Measurements from ENCODE around the gene MLXIP. TPM values are rescaled to one million over a fixed set of nuclear protein-coding genes. Genes with fewer than 3 reads are reported as not detected.
A peak's percentile ranks its signal among the peaks of the same experiment; 100 is the strongest.

MLXIP gene
- total and polyA plus RNA-seq, 12 donors, result 13.7 to 98.1 (median 40.1) TPM

DNA sequence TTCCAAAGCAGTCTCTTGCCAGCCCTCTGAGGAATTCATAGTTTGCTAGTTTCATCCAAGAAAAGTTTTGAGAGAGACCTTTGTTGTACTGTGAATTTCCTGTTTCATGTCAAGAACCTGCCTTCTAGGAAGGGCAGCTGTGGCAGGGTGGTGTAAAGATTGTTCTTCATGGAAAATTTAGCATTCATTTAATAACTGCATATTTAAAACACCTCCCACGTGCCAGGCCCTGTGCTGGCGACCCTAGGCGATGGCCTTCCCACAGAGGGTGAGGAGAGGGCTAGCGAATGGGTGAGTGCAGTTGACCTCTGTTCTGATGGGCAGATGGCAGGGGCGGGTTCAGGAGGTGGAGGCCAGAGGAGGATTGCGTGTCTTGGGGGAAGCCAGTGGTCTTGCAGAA, 43.2 kb downstream of the MLXIP start:
- Histone ChIP-seq H3K9me3 (replicated peaks in 1 of 3) (no peaks in the 10 kb centered on the region), H3K36me3 (replicated peaks in 1 of 2) (no peaks in the 10 kb centered on the region), H3K27ac (peak overlapping the region in 1 of 5 donors; percentile 21), H3K4me1 (replicated peaks in 1 of 2) (peaks cover 0 to 43% of the 10 kb centered on the region in 2 donors), H3K27me3 (no peaks in the 10 kb centered on the region), H3K4me3 (no peak overlapping the region)
- 81 to 88% (median 81%) methylated on average over 6 of the region's 6 CpGs for WGBS, 4 donors
- no peak for DNase-seq
- intact Hi-C loops (cut with DNase I), result loop anchor here (2.0 to 10.0 kb wide), 3 partner anchors 64 to 197 kb away; no protein-coding TSS in a partner anchor
- TF ChIP-seq POLR2A (IDR thresholded peaks at IDR 0.05), result no peak
- TF ChIP-seq, protein P1, sequence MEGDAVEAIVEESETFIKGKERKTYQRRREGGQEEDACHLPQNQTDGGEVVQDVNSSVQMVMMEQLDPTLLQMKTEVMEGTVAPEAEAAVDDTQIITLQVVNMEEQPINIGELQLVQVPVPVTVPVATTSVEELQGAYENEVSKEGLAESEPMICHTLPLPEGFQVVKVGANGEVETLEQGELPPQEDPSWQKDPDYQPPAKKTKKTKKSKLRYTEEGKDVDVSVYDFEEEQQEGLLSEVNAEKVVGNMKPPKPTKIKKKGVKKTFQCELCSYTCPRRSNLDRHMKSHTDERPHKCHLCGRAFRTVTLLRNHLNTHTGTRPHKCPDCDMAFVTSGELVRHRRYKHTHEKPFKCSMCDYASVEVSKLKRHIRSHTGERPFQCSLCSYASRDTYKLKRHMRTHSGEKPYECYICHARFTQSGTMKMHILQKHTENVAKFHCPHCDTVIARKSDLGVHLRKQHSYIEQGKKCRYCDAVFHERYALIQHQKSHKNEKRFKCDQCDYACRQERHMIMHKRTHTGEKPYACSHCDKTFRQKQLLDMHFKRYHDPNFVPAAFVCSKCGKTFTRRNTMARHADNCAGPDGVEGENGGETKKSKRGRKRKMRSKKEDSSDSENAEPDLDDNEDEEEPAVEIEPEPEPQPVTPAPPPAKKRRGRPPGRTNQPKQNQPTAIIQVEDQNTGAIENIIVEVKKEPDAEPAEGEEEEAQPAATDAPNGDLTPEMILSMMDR (IDR thresholded peaks at IDR 0.05), result no peak

DNA sequence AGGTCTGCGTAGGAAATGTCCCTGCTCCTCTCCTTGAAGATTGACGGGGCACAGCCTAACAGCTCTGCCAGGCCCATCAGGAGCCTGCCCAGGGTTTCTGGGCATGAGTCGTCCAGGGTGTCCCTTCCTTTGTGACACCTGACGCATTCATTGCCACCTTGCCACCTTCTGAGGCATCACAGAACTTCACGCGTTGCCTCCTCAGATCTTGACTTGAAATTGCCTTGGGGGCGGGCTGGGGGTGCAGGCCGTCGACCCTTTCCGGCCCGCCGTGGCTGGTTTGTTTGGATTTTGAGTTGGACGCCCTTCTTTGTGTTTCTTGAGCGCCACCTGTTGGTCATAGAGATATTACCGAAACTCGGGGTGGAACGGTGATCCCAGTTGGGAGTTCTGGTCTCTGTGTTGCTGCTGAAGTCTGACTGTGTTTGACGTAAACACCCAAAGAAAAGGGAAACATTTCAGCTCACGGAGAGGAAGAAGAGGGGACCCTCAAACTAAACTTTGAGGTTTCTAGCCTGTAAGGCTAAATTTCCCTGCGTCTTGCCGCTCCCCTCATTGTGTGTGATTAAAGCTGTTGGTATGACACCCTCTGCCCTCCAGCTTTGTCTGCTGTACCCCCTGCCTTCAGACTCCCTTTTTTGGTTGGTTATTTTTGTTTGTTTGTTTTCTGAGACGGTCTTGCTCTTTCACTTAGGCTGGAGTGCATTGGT, 44.6 kb downstream of the MLXIP start:
- DNase-seq, result peak; percentile 62 to 88 (median 74)
- H3K36me3 ChIP-seq (replicated peaks in 1 of 2), result peaks cover 0 to 12% of the 10 kb centered on the region in 2 donors
- H3K27me3 ChIP-seq, result no peaks in the 10 kb centered on the region
- no peak overlapping the region for H3K4me3 ChIP-seq
- peaks cover 0 to 45% of the 10 kb centered on the region in 2 donors for H3K4me1 ChIP-seq (replicated peaks in 1 of 2)
- no peaks in the 10 kb centered on the region for H3K9me3 ChIP-seq (replicated peaks in 1 of 3)
- TF ChIP-seq POLR2A (IDR thresholded peaks at IDR 0.05), result no peak
- TF ChIP-seq, protein P1 (IDR thresholded peaks at IDR 0.05), result peak; percentile 76 to 91 (median 81)
- peak overlapping the region in 3 of 5 donors; percentile 33 to 52 (median 36) for H3K27ac ChIP-seq
- 15 to 19% (median 18%) methylated on average over 16 to 22 of the region's 22 CpGs for WGBS, 4 donors
- intact Hi-C loops (cut with DNase I), result loop anchor here (2.0 to 10.0 kb wide), 3 partner anchors 66 to 198 kb away; no protein-coding TSS in a partner anchor

DNA sequence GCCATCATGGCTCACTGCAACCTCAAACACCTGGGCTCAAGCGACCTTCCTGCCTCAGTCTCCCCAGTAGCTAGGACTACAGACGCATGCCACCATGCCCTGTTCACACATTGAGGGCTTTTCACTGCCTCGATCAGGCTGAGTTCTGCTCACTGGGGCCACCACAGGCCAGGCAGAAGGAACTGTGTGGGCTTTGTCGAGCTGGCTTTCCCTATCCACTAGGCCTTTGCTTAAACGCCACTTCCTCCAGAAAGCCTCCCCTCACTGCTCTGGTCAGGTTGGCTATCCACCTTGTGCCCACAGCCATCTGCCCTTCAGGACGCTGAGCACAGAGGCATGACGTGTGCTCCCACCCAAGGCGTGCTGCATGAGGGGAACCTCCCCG, 45.2 kb downstream of the MLXIP start:
- H3K27ac ChIP-seq, result no peak overlapping the region

DNA sequence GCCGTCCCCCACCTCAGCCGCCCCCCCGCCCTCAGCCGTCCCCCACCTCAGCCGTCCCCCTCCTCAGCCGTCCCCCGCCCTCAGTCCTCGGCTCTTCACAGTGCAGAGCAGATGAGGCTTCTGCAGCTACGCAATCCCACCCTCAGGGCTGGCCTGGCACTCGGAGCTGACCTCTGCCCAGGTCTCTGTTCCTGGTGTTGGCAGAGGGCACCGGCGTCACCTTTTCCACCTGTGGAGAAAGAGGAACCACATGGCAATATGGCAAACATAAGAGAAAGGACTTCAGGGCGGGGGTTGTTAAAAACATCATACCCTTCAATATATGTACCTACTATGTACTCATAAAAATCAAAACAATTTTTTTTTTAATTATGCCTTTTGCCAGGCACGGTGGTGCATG, 45.8 kb downstream of the MLXIP start:
- H3K27me3 ChIP-seq, result no peaks in the 10 kb centered on the region
- H3K27ac ChIP-seq, result no peak overlapping the region
- intact Hi-C loops (cut with DNase I), result loop anchor here in 1 of 2 donors (5.0 to 10.0 kb wide), 2 partner anchors 67 to 200 kb away; no protein-coding TSS in a partner anchor
- 78 to 85% (median 82%) methylated on average over 4 to 14 of the region's 14 CpGs for WGBS, 4 donors
- peaks cover 0 to 45% of the 10 kb centered on the region in 2 donors for H3K4me1 ChIP-seq (replicated peaks in 1 of 2)
- H3K4me3 ChIP-seq, result no peak overlapping the region
- DNase-seq, result no peak
- peaks cover 0 to 23% of the 10 kb centered on the region in 2 donors for H3K36me3 ChIP-seq (replicated peaks in 1 of 2)
- TF ChIP-seq POLR2A (IDR thresholded peaks at IDR 0.05), result no peak
- TF ChIP-seq, protein P1 (IDR thresholded peaks at IDR 0.05), result no peak
- H3K9me3 ChIP-seq (replicated peaks in 1 of 3), result no peaks in the 10 kb centered on the region

More for the DNA sequence above, 45.2 kb downstream of the MLXIP start:
- H3K36me3 ChIP-seq (replicated peaks in 1 of 2), result peaks cover 0 to 17% of the 10 kb centered on the region in 2 donors
- peaks cover 0 to 45% of the 10 kb centered on the region in 2 donors for H3K4me1 ChIP-seq (replicated peaks in 1 of 2)
- DNase-seq, result no peak
- no peak for TF ChIP-seq POLR2A (IDR thresholded peaks at IDR 0.05)
- TF ChIP-seq, protein P1 (IDR thresholded peaks at IDR 0.05), result no peak
- no peaks in the 10 kb centered on the region for H3K9me3 ChIP-seq (replicated peaks in 1 of 3)
- 73 to 80% (median 78%) methylated on average over 7 to 9 of the region's 9 CpGs for WGBS, 4 donors
- intact Hi-C loops (cut with DNase I), result loop anchor here (2.0 to 10.0 kb wide), 3 partner anchors 66 to 199 kb away; no protein-coding TSS in a partner anchor
- no peak overlapping the region for H3K4me3 ChIP-seq
- H3K27me3 ChIP-seq, result no peaks in the 10 kb centered on the region
